NT2/D1 (cell line): Measurements from ENCODE around the gene SNTG2.

Experiments used
- DNase-seq: peaks from one replicate; pipeline ENCODE4 v3.0.0-alpha.2; 2011; ENCODE audit warnings: low read depth, low spot score
- H3K27me3 ChIP-seq: 2 replicates; pipeline ENCODE4 v1.6.0; 2011; ENCODE audit warnings: mild to moderate bottlenecking; ENCODE audit not compliant: insufficient read length, insufficient read depth
- H3K36me3 ChIP-seq: 2 replicates; pipeline ENCODE4 v1.6.1; 2011; ENCODE audit warnings: mild to moderate bottlenecking, low read length, mixed read lengths; ENCODE audit not compliant: insufficient read depth, insufficient read length
- H3K4me1 ChIP-seq: 2 replicates; pipeline ENCODE4 v1.5.1; 2011; ENCODE audit not compliant: insufficient read depth, insufficient read length
- H3K4me3 ChIP-seq: 2 replicates; pipeline ENCODE4 v1.5.1; 2011; ENCODE audit warnings: low read depth; ENCODE audit not compliant: insufficient read length
- H3K9ac ChIP-seq: 2 replicates; pipeline ENCODE4 v1.6.0; 2011; ENCODE audit warnings: low read depth; ENCODE audit not compliant: insufficient read length
- H3K9me3 ChIP-seq: 2 replicates; pipeline ENCODE4 v1.5.1; 2011; ENCODE audit warnings: mild to moderate bottlenecking, low read length; ENCODE audit not compliant: insufficient read depth
- SUZ12 ChIP-seq: IDR thresholded peaks from 2 replicates; pipeline ENCODE4 v1.6.1; 2011; ENCODE audit not compliant: insufficient read length, insufficient read depth; ENCODE audit errors: extremely low read depth
- YY1 ChIP-seq: IDR thresholded peaks from 2 replicates; pipeline ENCODE4 v1.6.1; 2011; ENCODE audit not compliant: insufficient read length, insufficient read depth
- ZNF274 ChIP-seq: IDR thresholded peaks from 2 replicates; pipeline ENCODE4 v1.6.1; 2011; ENCODE audit warnings: mild to moderate bottlenecking, low read depth, low read length

Gene SNTG2

GRCh38 chr2:1230155-1230893 lies 279.7 kb downstream of the SNTG2 start:
- no peak for DNase-seq
- TF ChIP-seq ZNF274 (no peak), YY1 (no peak), SUZ12 (no peak)
- Histone ChIP-seq H3K9ac (no peak overlapping the region), H3K9me3 (peaks cover 15% of the 10 kb centered on the region; the same call in 1 of the 2 replicates), H3K4me3 (no peak overlapping the region), H3K36me3 (no peaks in the 10 kb centered on the region), H3K4me1 (no peaks in the 10 kb centered on the region), H3K27me3 (no peaks in the 10 kb centered on the region)

- H3K27me3 ChIP-seq: no peaks in the 10 kb centered on the region
- DNase-seq: no peak
- H3K4me3 ChIP-seq: no peak overlapping the region
- TF ChIP-seq SUZ12 (no peak), YY1 (no peak), ZNF274 (no peak)
- H3K4me1 ChIP-seq: no peaks in the 10 kb centered on the region
- no peaks in the 10 kb centered on the region for H3K36me3 ChIP-seq
- H3K9ac ChIP-seq: no peak overlapping the region
- peaks cover 15% of the 10 kb centered on the region; the same call in 1 of the 2 replicates for H3K9me3 ChIP-seq
These were observed 280.9 kb downstream of the SNTG2 start for GRCh38 chr2:1231466-1232063.

- Histone ChIP-seq H3K9me3 (peaks cover 15% of the 10 kb centered on the region; the same call in 1 of the 2 replicates), H3K36me3 (no peaks in the 10 kb centered on the region), H3K4me3 (no peak overlapping the region), H3K27me3 (no peaks in the 10 kb centered on the region), H3K4me1 (no peaks in the 10 kb centered on the region), H3K9ac (no peak overlapping the region)
- no peak for TF ChIP-seq SUZ12
- TF ChIP-seq YY1: no peak
- no peak for TF ChIP-seq ZNF274
- no peak for DNase-seq
These were observed 282.6 kb downstream of the SNTG2 start for GRCh38 chr2:1233281-1233680.

GRCh38 chr2:1234731-1235308 lies 284.2 kb downstream of the SNTG2 start:
- H3K27me3 ChIP-seq: no peaks in the 10 kb centered on the region

GRCh38 chr2:1235806-1236205 lies 285.2 kb downstream of the SNTG2 start:
- TF ChIP-seq ZNF274: no peak
- no peak for TF ChIP-seq YY1
- TF ChIP-seq SUZ12: no peak
- Histone ChIP-seq H3K4me3 (no peak overlapping the region), H3K9me3 (peaks cover 2% of the 10 kb centered on the region; the same call in 1 of the 2 replicates), H3K36me3 (no peaks in the 10 kb centered on the region), H3K27me3 (no peaks in the 10 kb centered on the region), H3K4me1 (no peaks in the 10 kb centered on the region), H3K9ac (no peak overlapping the region)
- no peak for DNase-seq

More at GRCh38 chr2:1234731-1235308, 284.2 kb downstream of the SNTG2 start:
- no peak for DNase-seq
- no peak for TF ChIP-seq YY1
- no peak for TF ChIP-seq SUZ12
- TF ChIP-seq ZNF274: no peak
- no peaks in the 10 kb centered on the region for H3K36me3 ChIP-seq
- H3K4me1 ChIP-seq: no peaks in the 10 kb centered on the region
- no peak overlapping the region for H3K4me3 ChIP-seq
- peaks cover 12% of the 10 kb centered on the region; the same call in 1 of the 2 replicates for H3K9me3 ChIP-seq
- H3K9ac ChIP-seq: no peak overlapping the region

GRCh38 chr2:1236606-1237005 lies 286.0 kb downstream of the SNTG2 start:
- no peaks in the 10 kb centered on the region for H3K4me1 ChIP-seq
- TF ChIP-seq ZNF274 (no peak), SUZ12 (no peak), YY1 (no peak)
- no peak for DNase-seq
- no peaks in the 10 kb centered on the region for H3K36me3 ChIP-seq
- H3K9me3 ChIP-seq: no peaks in the 10 kb centered on the region
- H3K9ac ChIP-seq: no peak overlapping the region
- H3K27me3 ChIP-seq: no peaks in the 10 kb centered on the region
- no peak overlapping the region for H3K4me3 ChIP-seq

GRCh38 chr2:1237783-1238182 lies 287.1 kb downstream of the SNTG2 start:
- H3K4me3 ChIP-seq: no peak overlapping the region
- DNase-seq: no peak

More at GRCh38 chr2:1237783-1238182, 287.1 kb downstream of the SNTG2 start:
- TF ChIP-seq ZNF274 (no peak), YY1 (no peak)
- no peaks in the 10 kb centered on the region for H3K27me3 ChIP-seq
- H3K9ac ChIP-seq: no peak overlapping the region
- H3K36me3 ChIP-seq: no peaks in the 10 kb centered on the region
- no peaks in the 10 kb centered on the region for H3K9me3 ChIP-seq
- no peaks in the 10 kb centered on the region for H3K4me1 ChIP-seq
